Liver (tissue), 9 donors: ENCODE measurements around the gene MAGEB10. TPM values are rescaled to one million over a fixed set of nuclear protein-coding genes. Genes with fewer than 3 reads are reported as not detected.

ENCODE experiments used
- DNase-seq: peaks from one replicate; pipeline ENCODE4 v3.0.0-alpha.2; 2017; ENCODE audit warnings: low spot score
- H3K27ac ChIP-seq, 2 donors: one replicate each; pipeline ENCODE4 v1.7.0; 2013; ENCODE audit warnings: inconsistent platforms in 2 of 2, low read length in 2 of 2, control low read depth in 1 of 2, low read depth in 1 of 2, mild to moderate bottlenecking in 1 of 2
- H3K27me3 ChIP-seq, 4 donors: one replicate each; pipeline versions ENCODE4 v1.6.1 to v1.7.0; 2013; ENCODE audit warnings: low read length in 3 of 4, inconsistent platforms in 1 of 4, mild to moderate bottlenecking in 1 of 4, moderate library complexity in 1 of 4; ENCODE audit not compliant: control insufficient read depth in 4 of 4, insufficient read depth in 4 of 4
- H3K36me3 ChIP-seq, 4 donors: one replicate each; pipeline versions ENCODE4 v1.6.1 to v1.7.0; 2013; ENCODE audit warnings: low read length in 3 of 4, mild to moderate bottlenecking in 3 of 4, low read depth in 1 of 4, moderate library complexity in 1 of 4; ENCODE audit not compliant: control insufficient read depth in 4 of 4, insufficient read depth in 3 of 4
- H3K4me1 ChIP-seq, 4 donors: one replicate each; pipeline versions ENCODE4 v1.6.1 to v1.7.0; 2013; ENCODE audit warnings: low read length in 3 of 4, mild to moderate bottlenecking in 3 of 4, moderate library complexity in 1 of 4; ENCODE audit not compliant: control insufficient read depth in 4 of 4, insufficient read depth in 4 of 4
- H3K4me3 ChIP-seq, 3 donors: one replicate each; pipeline versions ENCODE4 v1.6.1 to v1.7.0; 2013; ENCODE audit warnings: low read length in 3 of 3, control low read depth in 1 of 3, low read depth in 1 of 3, mild to moderate bottlenecking in 1 of 3
- H3K9ac ChIP-seq, 2 donors: one replicate each; pipeline ENCODE4 v1.7.0; 2013; ENCODE audit warnings: low read length in 2 of 2, mild to moderate bottlenecking in 2 of 2, moderate library complexity in 2 of 2, control low read depth in 1 of 2, low read depth in 1 of 2
- H3K9me3 ChIP-seq, 4 donors: one replicate each; pipeline versions ENCODE4 v1.6.1 to v1.7.0; 2013; ENCODE audit warnings: low read length in 3 of 4; ENCODE audit not compliant: control insufficient read depth in 4 of 4
- ATF3 ChIP-seq: IDR thresholded peaks from 2 replicates; pipeline ENCODE4 v1.6.1; 2016; ENCODE audit warnings: antibody characterized with exemption
- CTCF ChIP-seq: fragments of 150-350 bp; IDR thresholded peaks from 2 replicates; pipeline ENCODE4 v1.5.1; 2017; ENCODE audit warnings: improper control_type of control experiment, low read depth, low read length; ENCODE audit not compliant: missing input control
- EGR1 ChIP-seq, 2 donors: IDR thresholded peaks; 2 replicates each; pipeline ENCODE4 v1.6.1; 2016 to 2018; ENCODE audit warnings: antibody characterized with exemption in 2 of 2, low read depth in 2 of 2
- FOXA1 ChIP-seq: IDR thresholded peaks from 2 replicates; pipeline ENCODE4 v1.6.1; 2016; ENCODE audit warnings: antibody characterized with exemption
- FOXA2 ChIP-seq: IDR thresholded peaks from 2 replicates; pipeline ENCODE4 v1.6.1; 2016; ENCODE audit warnings: antibody characterized with exemption
- GABPA ChIP-seq, 2 donors: IDR thresholded peaks in 1 of 2; conservative IDR thresholded peaks in 1 of 2; 2 replicates each; pipeline ENCODE4 v1.6.1; 2016; ENCODE audit warnings: antibody characterized with exemption in 2 of 2, mild to moderate bottlenecking in 1 of 2, moderate library complexity in 1 of 2
- HNF4A ChIP-seq, 2 donors: conservative IDR thresholded peaks; 2 replicates each; pipeline ENCODE4 v1.6.1; 2016; ENCODE audit warnings: antibody characterized with exemption in 2 of 2, mild to moderate bottlenecking in 2 of 2
- HNF4G ChIP-seq: IDR thresholded peaks from 2 replicates; pipeline ENCODE4 v1.6.1; 2016; ENCODE audit warnings: antibody characterized with exemption
- JUND ChIP-seq, 2 donors: IDR thresholded peaks; 2 replicates each; pipeline ENCODE4 v1.6.1; 2016; ENCODE audit warnings: antibody characterized with exemption in 2 of 2
- MAX ChIP-seq: IDR thresholded peaks from 2 replicates; pipeline ENCODE4 v1.6.1; 2016; ENCODE audit warnings: antibody characterized with exemption
- NR2F2 ChIP-seq: IDR thresholded peaks from 2 replicates; pipeline ENCODE4 v1.6.1; 2016; ENCODE audit warnings: antibody characterized with exemption
- RAD21 ChIP-seq, 2 donors: IDR thresholded peaks; 2 replicates each; pipeline ENCODE4 v1.6.1; 2016; ENCODE audit warnings: antibody characterized with exemption in 2 of 2, mild to moderate bottlenecking in 2 of 2
- REST ChIP-seq: IDR thresholded peaks from 2 replicates; pipeline ENCODE4 v1.6.1; 2016; ENCODE audit warnings: antibody characterized with exemption, mild to moderate bottlenecking
- RXRA ChIP-seq, 2 donors: IDR thresholded peaks; 2 replicates each; pipeline ENCODE4 v1.6.1; 2017 to 2018; ENCODE audit warnings: antibody characterized with exemption in 2 of 2, mild to moderate bottlenecking in 1 of 2
- SP1 ChIP-seq: IDR thresholded peaks from 2 replicates; pipeline ENCODE4 v1.6.1; 2018; ENCODE audit warnings: antibody characterized with exemption, mild to moderate bottlenecking
- TAF1 ChIP-seq: conservative IDR thresholded peaks from 2 replicates; pipeline ENCODE4 v1.6.1; 2016; ENCODE audit warnings: antibody characterized with exemption, mild to moderate bottlenecking
- YY1 ChIP-seq: IDR thresholded peaks from 2 replicates; pipeline ENCODE4 v1.6.1; 2016; ENCODE audit warnings: antibody characterized with exemption, mild to moderate bottlenecking
- ZBTB33 ChIP-seq: IDR thresholded peaks from 2 replicates; pipeline ENCODE4 v1.6.1; 2016; ENCODE audit warnings: antibody characterized with exemption
- WGBS: extraction: QIAGEN DNeasy Blood & Tissue Kit; methylation state at CpG from one replicate; pipeline ENCODE4 v1.1.7; 2013; 5-methylcytosine and 5-hydroxymethylcytosine counted together
- polyA plus RNA-seq, 2 donors: library from polyadenylated mRNA; stranded (reverse) in 1 of 2; unstranded in 1 of 2; fragments of 200-250 nt in 1 of 2; fragments of >200 nt in 1 of 2; fragmentation: Nextera tagmentation in 1 of 2; extraction: Ambion mirVana in 1 of 2; gene quantifications; one replicate each; pipeline versions ENCODE4 v1.2.1 to v1.2.3, GENCODE V29; 2013 to 2015
- total RNA-seq, 2 donors: library from RNA; depleted of rRNA; stranded (reverse); fragments of >200 nt; gene quantifications; one replicate each; pipeline ENCODE4 v1.2.3, GENCODE V29; 2014
- donor health status: healthy.
- donor health status: healthy.
- donor health status: healthy.
- donor health status: healthy.
- donor health status: healthy.

MAGEB10 gene
- total and polyA plus RNA-seq, 4 donors, result not detected

- TF ChIP-seq SP1 (no peak), MAX (no peak), GABPA (IDR thresholded peaks at IDR 0.05 in 1 of 2, conservative IDR thresholded peaks at IDR 0.05 in 1 of 2) (no peak), NR2F2 (no peak), REST (no peak), HNF4A (conservative IDR thresholded peaks at IDR 0.05) (no peak), FOXA1 (no peak), JUND (IDR thresholded peaks at IDR 0.05) (no peak), RAD21 (IDR thresholded peaks at IDR 0.05) (no peak), RXRA (IDR thresholded peaks at IDR 0.05) (no peak), FOXA2 (no peak), ATF3 (no peak)
- H3K9ac ChIP-seq, result no peak overlapping the region
- H3K27ac ChIP-seq, result no peak overlapping the region
These were observed 40.4 kb upstream of the MAGEB10 start for GRCh38 chrX:27767387-27767786.

GRCh38 chrX:27775984-27776383, 31.8 kb upstream of the MAGEB10 start:
- H3K9ac ChIP-seq, result no peak overlapping the region
- peaks cover 0 to 3% (median 0%) of the 10 kb centered on the region in 4 donors for H3K27me3 ChIP-seq
- 70% methylated on average over 2 of the region's 2 CpGs for WGBS
- no peaks in the 10 kb centered on the region for H3K4me1 ChIP-seq
- DNase-seq, result no peak
- H3K9me3 ChIP-seq, result no peaks in the 10 kb centered on the region
- TF ChIP-seq SP1, result no peak
- TF ChIP-seq CTCF, result no peak
- no peak for TF ChIP-seq ZBTB33
- TF ChIP-seq YY1, result no peak
- no peak for TF ChIP-seq RXRA (IDR thresholded peaks at IDR 0.05)
- TF ChIP-seq GABPA (IDR thresholded peaks at IDR 0.05 in 1 of 2, conservative IDR thresholded peaks at IDR 0.05 in 1 of 2), result no peak
- TF ChIP-seq JUND (IDR thresholded peaks at IDR 0.05), result no peak
- TF ChIP-seq MAX, result no peak
- TF ChIP-seq FOXA1, result no peak
- TF ChIP-seq HNF4G, result no peak
- no peak for TF ChIP-seq TAF1
- TF ChIP-seq RAD21 (IDR thresholded peaks at IDR 0.05), result no peak
- no peak for TF ChIP-seq HNF4A (conservative IDR thresholded peaks at IDR 0.05)
- no peak for TF ChIP-seq FOXA2
- no peak for TF ChIP-seq REST
- TF ChIP-seq ATF3, result no peak
- no peak for TF ChIP-seq EGR1 (IDR thresholded peaks at IDR 0.05; ENCODE audit: low read depth in 2 of 2)
- H3K4me3 ChIP-seq, result no peak overlapping the region
- H3K36me3 ChIP-seq, result no peaks in the 10 kb centered on the region
- no peak overlapping the region for H3K27ac ChIP-seq

More at GRCh38 chrX:27767387-27767786, 40.4 kb upstream of the MAGEB10 start:
- peaks cover 0 to 2% (median 0%) of the 10 kb centered on the region in 4 donors for H3K27me3 ChIP-seq
- no peaks in the 10 kb centered on the region for H3K36me3 ChIP-seq
- no peak for DNase-seq
- no peaks in the 10 kb centered on the region for H3K4me1 ChIP-seq
- H3K4me3 ChIP-seq, result no peak overlapping the region
- no peaks in the 10 kb centered on the region for H3K9me3 ChIP-seq
